HG03095 (cell line): Measurements from ENCODE around the gene KRT36.

ENCODE experiments used
- ATAC-seq: cut with Tn5 transposase; IDR thresholded peaks from one replicate; pipeline ENCODE4 v1.9.1; 2021; ENCODE audit warnings: moderate library complexity; ENCODE audit not compliant: unreplicated experiment

The KRT36 gene

DNA sequence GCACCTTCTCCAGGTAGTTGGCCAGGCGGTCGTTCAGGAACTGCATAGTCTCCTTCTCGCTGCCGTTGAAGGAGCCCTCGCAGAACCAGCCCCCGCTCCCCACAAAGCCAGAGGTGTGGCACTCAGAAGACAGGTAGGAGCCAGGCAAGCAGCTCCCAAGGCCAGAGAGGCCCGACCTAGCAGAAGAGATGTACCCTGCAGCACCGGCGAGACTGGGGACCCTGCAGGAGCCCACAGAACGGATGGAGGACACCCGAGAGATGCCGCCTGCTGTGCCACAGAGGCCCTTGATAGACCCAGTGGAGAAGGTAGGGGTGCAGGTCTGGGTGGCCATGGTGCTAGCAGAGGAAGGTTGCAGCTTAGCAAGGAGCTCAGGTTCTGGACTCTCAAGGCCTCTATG is at the start of gene KRT36:
Gene KRT36 (minus strand): TSS at position 380 of the 400 bp plus-strand sequence. CDS start 46 bp downstream, at position 334.
- no peak for ATAC-seq

- no peak for ATAC-seq
Measured at GRCh38 chr17:41539071-41539492, 49.4 kb upstream of the KRT36 start.

- no peak for ATAC-seq
Measured at GRCh38 chr17:41538565-41538991, 48.9 kb upstream of the KRT36 start.

GRCh38 chr17:41537990-41538389 is 48.3 kb upstream of the KRT36 start:
- no peak for ATAC-seq

- no peak for ATAC-seq
Measured at GRCh38 chr17:41537614-41537954, 47.9 kb upstream of the KRT36 start.

DNA sequence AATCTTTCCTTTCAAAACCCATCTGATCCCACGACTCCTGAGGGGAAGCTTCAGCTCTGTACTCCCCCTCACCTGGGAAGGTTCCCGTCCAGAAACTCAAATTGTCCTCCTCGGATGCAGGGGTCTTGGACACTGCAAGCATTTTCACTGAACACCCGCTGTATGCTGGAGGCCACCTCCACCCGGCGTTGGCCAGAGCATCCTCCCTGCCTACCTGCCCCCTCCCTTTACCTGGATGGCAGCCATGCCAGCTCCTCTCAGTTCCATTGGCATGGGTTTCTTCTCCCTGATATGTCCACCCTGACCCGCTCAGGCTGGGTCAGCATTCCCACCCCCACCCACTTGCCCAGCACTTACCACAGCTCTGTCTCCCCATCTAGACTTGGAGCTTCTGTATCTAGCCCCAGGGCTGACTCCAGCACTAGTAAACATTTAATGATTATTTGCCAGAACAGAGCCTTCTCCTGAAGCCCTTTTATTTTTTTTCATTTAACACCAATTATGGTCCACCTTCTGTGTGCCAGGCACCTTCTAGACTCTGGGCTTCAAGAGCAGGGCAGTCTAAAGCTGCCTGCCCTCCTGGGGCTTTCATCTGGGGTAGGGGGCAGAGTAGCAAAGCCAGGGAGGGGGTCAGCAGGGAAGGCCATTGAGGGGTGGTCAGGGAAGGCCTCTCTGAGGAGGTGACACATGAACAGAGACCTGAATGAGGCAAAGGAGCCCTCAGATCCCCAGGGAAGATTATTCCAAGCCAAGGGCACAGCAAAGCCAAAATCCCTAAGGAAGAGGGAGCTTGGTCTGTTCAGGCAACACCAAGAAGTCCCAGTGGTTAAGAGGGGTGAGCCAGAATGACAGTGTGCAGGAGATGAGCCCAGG is 47.3 kb upstream of the KRT36 start:
- no peak for ATAC-seq

DNA sequence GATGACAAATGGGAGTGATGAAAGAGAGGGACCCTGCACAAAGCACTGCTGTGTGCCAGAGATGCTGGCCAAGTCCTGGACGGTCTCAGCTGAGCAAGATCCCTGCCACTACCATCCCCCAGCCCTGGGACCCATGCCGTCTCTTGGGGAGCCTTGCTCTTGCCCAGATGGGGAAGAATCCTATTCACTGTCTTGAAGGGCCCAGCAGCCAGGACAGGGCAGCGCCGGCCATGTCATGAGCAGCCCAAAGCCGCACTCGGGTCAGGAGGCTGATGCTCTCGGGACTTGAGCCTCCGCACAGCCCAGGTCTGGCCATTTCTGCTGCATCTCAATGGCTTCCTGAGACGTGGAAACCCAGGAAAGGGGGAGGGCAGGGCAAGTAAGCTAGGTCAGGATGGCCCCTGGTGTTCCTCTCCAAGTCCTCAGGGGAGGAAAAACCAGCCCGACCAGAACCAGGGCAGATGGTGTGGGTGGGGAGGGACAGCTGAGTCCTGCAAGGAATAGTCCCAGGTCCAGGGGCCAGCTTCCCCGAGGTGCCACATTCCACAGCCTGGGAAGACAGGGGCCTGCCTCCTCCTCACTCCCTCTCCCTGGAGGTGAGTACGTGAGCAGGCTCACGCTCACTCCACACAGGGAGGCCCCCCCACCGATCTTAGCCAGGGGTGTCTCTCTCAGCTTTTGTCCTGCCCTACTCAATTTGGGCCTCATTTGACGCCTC is 46.2 kb upstream of the KRT36 start:
- no peak for ATAC-seq

DNA sequence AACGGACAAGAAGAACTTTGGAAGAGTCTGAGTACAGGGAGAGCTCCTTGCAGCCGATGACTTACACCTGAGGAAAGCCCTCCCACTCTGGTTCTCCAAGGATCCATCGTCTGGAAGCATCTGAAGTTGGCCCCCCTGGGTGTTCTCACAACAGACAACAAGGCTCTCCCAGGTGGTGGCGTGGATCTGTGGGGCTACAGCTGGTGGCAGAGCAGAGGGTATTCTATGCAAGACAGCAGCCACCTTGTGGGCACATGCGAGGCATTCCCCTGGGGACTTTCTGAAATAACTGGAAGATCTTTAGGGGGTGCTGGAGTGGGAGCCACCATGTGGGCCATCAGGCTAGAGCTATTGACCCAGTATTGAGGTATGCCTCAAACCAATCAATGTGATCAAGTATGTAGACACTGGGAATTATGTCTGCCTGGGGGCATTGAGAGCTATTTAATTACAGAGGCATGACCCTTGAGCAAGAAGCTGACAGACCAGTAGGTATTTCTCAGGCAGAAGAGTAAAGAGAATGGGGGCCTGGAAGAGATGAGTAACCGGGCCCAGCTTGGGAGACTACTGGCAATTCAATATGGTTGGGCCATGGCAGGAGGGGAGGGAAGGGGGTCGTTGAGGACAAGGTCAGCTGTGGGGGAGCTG is 45.3 kb upstream of the KRT36 start:
- no peak for ATAC-seq

- no peak for ATAC-seq
Measured at GRCh38 chr17:41533613-41534012, 43.9 kb upstream of the KRT36 start.

- no peak for ATAC-seq
Measured at GRCh38 chr17:41532947-41533570, 43.3 kb upstream of the KRT36 start.

DNA sequence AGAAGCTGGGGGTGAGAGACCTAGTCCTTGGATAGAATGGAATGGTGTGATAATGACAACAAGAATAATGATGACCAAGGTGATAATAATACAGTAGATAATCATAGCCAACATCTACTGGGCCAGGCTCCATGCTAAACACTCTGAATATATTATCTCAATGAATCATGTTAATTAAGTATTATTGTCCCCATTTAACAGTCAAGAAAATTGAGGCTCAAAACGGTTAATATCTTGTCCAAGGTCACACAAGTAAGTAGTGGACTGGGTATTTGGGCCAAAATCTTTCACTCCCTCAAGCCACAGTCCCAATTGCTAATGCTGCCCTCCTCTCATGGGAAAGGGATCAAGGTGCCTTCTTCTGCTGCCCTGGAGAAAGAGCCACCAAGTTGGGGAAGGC is 42.3 kb upstream of the KRT36 start:
- ATAC-seq = no peak

GRCh38 chr17:41530062-41531048 is 40.6 kb upstream of the KRT36 start:
- no peak for ATAC-seq

GRCh38 chr17:41529491-41529915 is 39.8 kb upstream of the KRT36 start:
- no peak for ATAC-seq

GRCh38 chr17:41528959-41529353 is 39.2 kb upstream of the KRT36 start:
- no peak for ATAC-seq

GRCh38 chr17:41527063-41528023 is 37.6 kb upstream of the KRT36 start:
- ATAC-seq = no peak

GRCh38 chr17:41524261-41524660 is 34.6 kb upstream of the KRT36 start:
- ATAC-seq = no peak

GRCh38 chr17:41523787-41524186 is 34.1 kb upstream of the KRT36 start:
- no peak for ATAC-seq

DNA sequence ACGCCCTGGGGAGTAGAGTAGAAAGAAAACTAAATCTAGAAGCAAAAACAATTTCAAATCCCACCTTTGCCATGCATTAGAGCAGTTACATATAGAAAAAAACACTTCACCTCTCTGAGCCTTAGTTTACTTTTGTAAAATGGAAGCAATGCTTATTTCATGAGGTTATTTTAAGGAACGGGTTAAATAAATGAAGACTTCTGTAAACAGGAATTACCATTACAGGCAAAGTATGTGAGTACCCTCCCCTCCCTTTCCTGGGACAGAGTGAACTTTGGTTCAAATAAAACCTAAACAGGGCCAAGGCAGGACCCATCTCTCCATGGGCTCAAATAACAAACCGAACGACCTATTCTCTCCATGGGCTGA is 33.5 kb upstream of the KRT36 start:
- no peak for ATAC-seq
